Loucy (cell line): ENCODE data around the gene MAP3K7CL.

ENCODE experiments used
- EZH2phosphoT487 ChIP-seq: fragments of 200-600 bp; IDR thresholded peaks from 2 replicates; pipeline ENCODE4 v1.6.1; 2018; ENCODE audit warnings: antibody characterized with exemption, mild to moderate bottlenecking, moderate library complexity, borderline replicate concordance
- TF ChIP-seq, protein P1 (sequence below): fragments of 200-600 bp; sonication (generic); conservative IDR thresholded peaks from 2 replicates; pipeline ENCODE4 v1.5.1; 2014; ENCODE audit warnings: mild to moderate bottlenecking, antibody characterized with exemption, low read length

DNA sequence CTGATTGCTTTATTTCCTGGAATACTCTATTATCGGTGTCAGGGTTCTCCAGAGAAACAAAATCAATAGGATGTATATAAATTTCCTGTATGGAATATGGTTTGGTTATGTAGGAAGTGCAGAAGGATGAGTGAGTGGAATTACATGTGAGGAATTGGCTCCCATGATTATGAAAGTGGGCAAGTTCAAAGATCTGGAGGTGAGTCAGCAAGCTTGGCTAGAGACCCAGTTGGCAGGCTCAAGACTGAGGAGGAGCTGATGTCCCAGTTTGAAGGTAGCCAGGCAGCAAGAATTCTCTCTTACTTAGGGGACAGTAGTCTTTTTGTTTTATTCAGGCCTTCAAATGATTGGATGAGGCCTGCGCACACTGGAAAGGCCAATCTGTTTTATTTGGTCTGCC, 57.5 kb downstream of the MAP3K7CL start:
- TF ChIP-seq, protein P1, sequence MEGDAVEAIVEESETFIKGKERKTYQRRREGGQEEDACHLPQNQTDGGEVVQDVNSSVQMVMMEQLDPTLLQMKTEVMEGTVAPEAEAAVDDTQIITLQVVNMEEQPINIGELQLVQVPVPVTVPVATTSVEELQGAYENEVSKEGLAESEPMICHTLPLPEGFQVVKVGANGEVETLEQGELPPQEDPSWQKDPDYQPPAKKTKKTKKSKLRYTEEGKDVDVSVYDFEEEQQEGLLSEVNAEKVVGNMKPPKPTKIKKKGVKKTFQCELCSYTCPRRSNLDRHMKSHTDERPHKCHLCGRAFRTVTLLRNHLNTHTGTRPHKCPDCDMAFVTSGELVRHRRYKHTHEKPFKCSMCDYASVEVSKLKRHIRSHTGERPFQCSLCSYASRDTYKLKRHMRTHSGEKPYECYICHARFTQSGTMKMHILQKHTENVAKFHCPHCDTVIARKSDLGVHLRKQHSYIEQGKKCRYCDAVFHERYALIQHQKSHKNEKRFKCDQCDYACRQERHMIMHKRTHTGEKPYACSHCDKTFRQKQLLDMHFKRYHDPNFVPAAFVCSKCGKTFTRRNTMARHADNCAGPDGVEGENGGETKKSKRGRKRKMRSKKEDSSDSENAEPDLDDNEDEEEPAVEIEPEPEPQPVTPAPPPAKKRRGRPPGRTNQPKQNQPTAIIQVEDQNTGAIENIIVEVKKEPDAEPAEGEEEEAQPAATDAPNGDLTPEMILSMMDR = no peak
- TF ChIP-seq EZH2phosphoT487 = no peak
